ENCODE measurements around the gene SCAMP4. TPM values are rescaled to one million over a fixed set of nuclear protein-coding genes. Genes with fewer than 3 reads are reported as not detected.

The SCAMP4 gene
- total RNA-seq, 1 donor from 2014 or later, result 51.6 TPM

DNA sequence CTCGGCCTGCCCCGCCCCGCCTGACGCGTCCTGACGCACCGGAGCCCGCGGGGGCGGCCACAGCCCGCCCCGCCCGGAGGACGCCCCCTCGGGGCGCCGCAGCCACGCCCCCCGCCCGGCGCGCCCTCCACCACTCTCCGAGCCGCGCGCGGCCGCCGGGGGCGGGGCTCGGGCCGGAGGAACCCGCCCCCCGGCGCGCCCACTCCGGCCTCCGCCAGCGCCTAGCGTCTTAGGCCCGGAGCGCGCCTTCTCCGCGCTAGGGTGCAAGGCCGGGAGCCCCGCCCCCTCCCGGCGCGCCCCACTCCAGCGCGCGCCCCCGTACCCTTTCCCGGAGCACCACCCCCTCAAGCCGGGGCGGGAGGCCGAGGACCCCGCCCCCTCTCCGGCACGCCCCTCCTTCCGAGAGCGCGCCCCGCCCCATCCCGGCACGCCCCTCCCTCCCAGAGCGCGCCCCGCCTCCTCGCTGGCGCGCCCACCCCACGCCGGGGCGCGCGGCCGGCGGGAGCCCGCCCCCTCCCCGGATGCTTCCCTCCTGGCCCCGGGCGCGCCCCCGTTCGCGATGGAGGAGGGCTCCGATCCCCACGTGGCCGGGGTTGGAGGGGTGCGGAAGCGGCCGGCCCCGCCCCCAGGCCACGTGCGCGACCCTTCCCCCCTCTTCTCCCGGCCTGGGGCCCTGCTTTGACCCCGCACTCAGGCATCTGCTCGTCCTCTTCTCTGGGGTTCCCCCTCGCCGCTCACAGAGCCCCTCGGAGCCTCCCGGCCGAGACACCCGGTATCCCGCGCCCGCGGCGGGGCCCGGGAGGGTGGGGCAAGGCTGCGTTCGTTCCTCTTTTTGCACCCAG is 41.3 kb upstream of the SCAMP4 start:
- no peaks in the 10 kb centered on the region for H3K27me3 Mint-ChIP-seq (ENCODE audit: low read depth)
- H3K4me3 Mint-ChIP-seq (ENCODE audit: unreplicated experiment), result peak overlapping the region; percentile 72
- H3K36me3 Mint-ChIP-seq (ENCODE audit: low read depth), result no peaks in the 10 kb centered on the region
- H3K4me1 Mint-ChIP-seq (ENCODE audit: low read depth), result peaks cover 28% of the 10 kb centered on the region
- peak; percentile 94 for DNase-seq (ENCODE audit: low spot score)
- peak overlapping the region; percentile 73 for H3K27ac Mint-ChIP-seq (ENCODE audit: unreplicated experiment)
- TF ChIP-seq, protein P1, sequence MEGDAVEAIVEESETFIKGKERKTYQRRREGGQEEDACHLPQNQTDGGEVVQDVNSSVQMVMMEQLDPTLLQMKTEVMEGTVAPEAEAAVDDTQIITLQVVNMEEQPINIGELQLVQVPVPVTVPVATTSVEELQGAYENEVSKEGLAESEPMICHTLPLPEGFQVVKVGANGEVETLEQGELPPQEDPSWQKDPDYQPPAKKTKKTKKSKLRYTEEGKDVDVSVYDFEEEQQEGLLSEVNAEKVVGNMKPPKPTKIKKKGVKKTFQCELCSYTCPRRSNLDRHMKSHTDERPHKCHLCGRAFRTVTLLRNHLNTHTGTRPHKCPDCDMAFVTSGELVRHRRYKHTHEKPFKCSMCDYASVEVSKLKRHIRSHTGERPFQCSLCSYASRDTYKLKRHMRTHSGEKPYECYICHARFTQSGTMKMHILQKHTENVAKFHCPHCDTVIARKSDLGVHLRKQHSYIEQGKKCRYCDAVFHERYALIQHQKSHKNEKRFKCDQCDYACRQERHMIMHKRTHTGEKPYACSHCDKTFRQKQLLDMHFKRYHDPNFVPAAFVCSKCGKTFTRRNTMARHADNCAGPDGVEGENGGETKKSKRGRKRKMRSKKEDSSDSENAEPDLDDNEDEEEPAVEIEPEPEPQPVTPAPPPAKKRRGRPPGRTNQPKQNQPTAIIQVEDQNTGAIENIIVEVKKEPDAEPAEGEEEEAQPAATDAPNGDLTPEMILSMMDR (IDR thresholded peaks at IDR 0.05), result no peak
- H3K9me3 Mint-ChIP-seq (ENCODE audit: low read depth), result no peaks in the 10 kb centered on the region

DNA sequence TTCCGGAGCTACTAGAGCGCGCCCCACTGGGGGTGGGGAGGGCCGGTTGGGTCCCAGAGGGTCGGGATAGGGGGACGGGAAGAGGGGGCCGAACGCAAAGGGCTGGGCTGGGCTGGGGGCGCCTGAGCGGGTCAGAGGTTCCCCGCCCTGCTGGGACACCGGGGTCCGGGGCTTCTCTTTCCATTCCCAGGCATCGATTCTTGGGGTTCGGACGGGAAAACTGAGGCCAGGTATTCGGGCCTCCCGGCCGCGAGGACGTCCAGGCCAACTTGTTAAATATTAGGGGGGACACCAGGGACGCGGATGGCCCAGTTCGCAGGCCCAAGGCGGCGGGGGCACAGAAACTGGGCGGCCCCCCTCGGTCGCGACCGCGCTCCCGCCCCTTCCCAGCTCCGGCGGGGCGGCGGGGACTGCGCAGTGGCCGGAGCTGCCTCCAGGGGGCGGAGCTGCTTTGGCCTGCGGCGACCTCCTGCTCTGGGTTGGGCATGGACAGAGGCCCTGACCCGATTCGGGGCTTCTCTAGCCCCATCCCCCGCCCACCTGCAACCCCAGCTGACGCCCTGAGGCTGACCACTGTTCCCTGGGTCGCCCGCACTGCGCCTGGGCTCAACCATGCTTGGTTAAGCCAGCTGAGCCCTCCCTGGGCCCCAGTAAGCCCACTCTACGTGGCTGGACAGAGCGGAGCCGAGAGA is 40.6 kb upstream of the SCAMP4 start:
- H3K4me1 Mint-ChIP-seq (ENCODE audit: low read depth), result peaks cover 21% of the 10 kb centered on the region

DNA sequence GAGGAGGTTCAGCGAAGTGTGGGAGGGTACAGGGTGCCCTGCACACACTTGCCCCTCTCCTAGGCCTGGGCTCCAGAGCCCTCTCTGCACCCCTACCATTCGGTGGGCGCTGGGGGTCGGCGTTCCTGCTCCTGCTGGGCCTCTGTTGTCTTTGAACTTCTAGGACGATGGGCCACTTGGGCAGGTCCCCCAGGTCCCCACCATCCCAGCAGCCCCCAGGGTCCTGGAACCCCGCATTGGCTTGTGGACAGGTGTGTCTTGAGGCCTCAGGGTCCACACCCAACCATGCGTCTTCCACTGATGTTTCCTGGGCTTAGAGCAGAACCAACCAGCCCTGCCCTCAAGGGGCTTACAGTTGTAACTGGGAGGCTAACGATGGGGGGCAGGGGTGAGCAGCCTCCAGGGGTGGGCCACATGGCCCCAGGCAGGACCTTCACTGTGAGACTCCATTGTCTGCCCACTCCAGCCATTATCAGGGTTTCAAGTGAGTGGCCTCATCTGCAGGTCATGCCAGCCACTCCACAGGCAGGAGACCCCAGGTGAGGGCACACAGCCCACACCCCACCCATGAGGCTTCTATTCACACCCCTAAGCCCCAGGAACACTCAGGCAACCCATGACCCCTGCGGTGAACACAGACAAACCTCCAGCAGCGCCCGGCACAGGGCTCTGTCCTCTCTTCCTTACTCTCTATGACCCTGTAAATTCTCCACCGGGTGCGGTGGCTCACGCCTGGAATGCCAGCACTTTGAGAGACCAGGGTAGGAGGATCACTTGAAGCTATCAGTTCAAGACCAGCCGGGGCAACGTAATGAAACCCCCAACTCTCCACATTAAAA is 39.8 kb upstream of the SCAMP4 start:
- H3K27me3 Mint-ChIP-seq (ENCODE audit: low read depth), result no peaks in the 10 kb centered on the region
- no peaks in the 10 kb centered on the region for H3K9me3 Mint-ChIP-seq (ENCODE audit: low read depth)
- TF ChIP-seq, protein P1 (IDR thresholded peaks at IDR 0.05), result no peak
- no peaks in the 10 kb centered on the region for H3K36me3 Mint-ChIP-seq (ENCODE audit: low read depth)
- peak overlapping the region; percentile 22 for H3K4me3 Mint-ChIP-seq (ENCODE audit: unreplicated experiment)
- no peak overlapping the region for H3K27ac Mint-ChIP-seq (ENCODE audit: unreplicated experiment)
- H3K4me1 Mint-ChIP-seq (ENCODE audit: low read depth), result peaks cover 14% of the 10 kb centered on the region
- DNase-seq (ENCODE audit: low spot score), result no peak

More for the DNA sequence above, 40.6 kb upstream of the SCAMP4 start:
- peak overlapping the region; percentile 73 for H3K27ac Mint-ChIP-seq (ENCODE audit: unreplicated experiment)
- TF ChIP-seq, protein P1 (IDR thresholded peaks at IDR 0.05), result peak; percentile 88
- H3K36me3 Mint-ChIP-seq (ENCODE audit: low read depth), result no peaks in the 10 kb centered on the region
- H3K9me3 Mint-ChIP-seq (ENCODE audit: low read depth), result no peaks in the 10 kb centered on the region
- H3K27me3 Mint-ChIP-seq (ENCODE audit: low read depth), result no peaks in the 10 kb centered on the region
- DNase-seq (ENCODE audit: low spot score), result peak; percentile 87
- peak overlapping the region; percentile 72 for H3K4me3 Mint-ChIP-seq (ENCODE audit: unreplicated experiment)

- Mint-ChIP-seq H3K9me3 (ENCODE audit: low read depth) (no peaks in the 10 kb centered on the region), H3K4me1 (ENCODE audit: low read depth) (peaks cover under 1% of the 10 kb centered on the region), H3K27me3 (ENCODE audit: low read depth) (no peaks in the 10 kb centered on the region), H3K4me3 (ENCODE audit: unreplicated experiment) (no peak overlapping the region), H3K36me3 (ENCODE audit: low read depth) (no peaks in the 10 kb centered on the region), H3K27ac (ENCODE audit: unreplicated experiment) (no peak overlapping the region)
- TF ChIP-seq, protein P1 (IDR thresholded peaks at IDR 0.05), result no peak
- DNase-seq (ENCODE audit: low spot score), result peak; percentile 87
These were observed 38.4 kb upstream of the SCAMP4 start for GRCh38 chr19:1866693-1867348.
